COR-L47 (cell line): Measurements from ENCODE around the gene RIPOR2.
"Not testable (repeated sequence)": the region's sequence is repeated elsewhere in the genome, so short reads cannot be mapped to it uniquely, and the experiment has no call there.

Experiments
- DNase-seq: peaks from one replicate; lab custom pipeline; 2025; lab: John Stamatoyannopoulos, UW

RIPOR2 gene

DNA sequence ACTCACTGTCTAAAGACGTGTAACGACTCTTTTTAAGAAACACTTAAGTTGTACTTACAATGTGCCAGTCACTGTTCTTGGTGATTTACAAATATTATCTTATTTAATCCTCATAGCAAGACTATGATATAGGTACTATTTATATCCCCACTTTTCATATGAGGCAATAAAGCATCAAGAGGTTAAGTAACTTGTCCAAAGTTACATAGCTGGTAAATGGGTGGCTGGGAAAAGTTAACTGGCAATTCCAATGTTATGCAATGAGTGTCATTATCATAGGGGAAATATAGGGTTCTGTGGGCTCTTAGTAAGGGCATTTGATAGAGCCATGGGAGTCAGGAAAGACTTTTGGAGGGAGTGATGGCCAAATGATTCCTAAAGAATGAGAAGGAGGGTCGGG, 21.4 kb upstream of the RIPOR2 start:
- DNase-seq, result no peak

DNA sequence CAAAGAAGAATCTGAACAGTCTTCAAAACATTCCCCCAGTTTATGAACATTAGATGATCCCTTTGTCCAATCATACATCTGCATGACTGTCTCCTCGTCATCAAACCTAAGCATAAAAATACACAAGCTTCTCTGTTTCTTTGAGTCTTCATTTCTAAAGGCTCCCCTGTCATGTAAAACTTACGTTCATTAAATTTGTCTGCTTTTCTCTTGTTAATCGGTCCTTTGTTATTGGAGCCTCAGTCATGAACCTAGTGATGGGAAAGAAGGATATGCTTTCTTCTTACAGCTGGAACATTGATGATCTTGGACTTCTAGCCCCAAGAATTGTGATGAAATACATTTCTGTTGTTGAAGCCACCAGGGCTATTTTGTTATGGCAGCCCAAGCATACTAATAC, 18.0 kb upstream of the RIPOR2 start:
- DNase-seq, result no peak

DNA sequence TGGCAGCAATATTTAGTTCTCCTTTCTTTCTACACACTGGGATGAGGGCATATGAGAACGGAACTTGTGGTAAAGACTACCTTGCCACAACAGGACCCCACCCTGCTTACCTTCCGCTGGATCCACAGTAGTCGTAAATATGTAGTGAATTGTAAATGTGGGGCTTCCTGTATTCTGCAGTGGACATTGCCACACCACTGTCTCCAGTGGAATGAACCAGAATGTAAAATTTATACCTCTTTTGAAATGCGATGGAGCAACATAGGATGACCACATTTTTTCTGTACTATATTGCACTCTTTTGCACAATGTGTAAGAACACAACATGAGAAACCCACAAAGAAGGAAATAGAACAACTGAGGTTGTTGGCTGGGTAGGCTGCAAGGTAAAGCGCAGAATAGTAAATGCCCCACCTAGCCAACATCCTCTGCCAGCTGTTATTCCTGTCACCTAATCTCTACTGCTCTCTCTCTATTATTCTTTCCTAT, 16.1 kb upstream of the RIPOR2 start:
- DNase-seq, result no peak

DNA sequence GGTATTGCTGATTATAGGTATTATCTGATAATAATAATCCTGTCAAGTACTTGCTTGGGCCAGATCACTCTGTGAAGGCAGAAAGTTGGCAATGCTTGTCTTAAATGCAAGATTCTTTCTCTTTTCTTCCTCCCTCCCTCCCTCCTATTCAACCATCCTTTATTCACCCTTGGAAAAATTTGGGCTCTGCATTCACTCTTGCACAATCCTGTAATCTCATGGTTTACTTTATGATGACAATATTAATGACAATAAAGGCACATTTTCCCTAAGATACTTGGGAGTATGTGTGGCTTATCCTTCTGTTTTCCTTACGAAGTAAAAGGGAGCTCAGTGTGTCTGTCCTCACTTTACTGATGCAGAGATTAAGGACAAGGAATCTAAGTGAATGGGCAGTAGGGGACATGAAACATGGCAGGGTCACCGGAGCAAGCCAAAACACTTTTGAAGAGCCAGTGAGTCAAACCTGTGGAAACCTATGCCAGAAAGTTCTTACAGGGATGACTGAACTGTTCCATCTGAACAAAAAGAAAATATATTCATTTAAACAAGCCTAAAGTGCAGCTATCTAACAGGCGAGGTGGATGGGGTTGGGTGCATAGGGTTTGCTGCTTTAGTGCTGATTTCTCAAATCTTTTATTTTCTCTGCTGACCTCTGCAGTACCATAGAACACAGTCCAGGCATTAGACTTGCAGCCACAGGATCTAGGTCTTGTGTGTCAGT, 14.6 kb upstream of the RIPOR2 start:
- no peak for DNase-seq

DNA sequence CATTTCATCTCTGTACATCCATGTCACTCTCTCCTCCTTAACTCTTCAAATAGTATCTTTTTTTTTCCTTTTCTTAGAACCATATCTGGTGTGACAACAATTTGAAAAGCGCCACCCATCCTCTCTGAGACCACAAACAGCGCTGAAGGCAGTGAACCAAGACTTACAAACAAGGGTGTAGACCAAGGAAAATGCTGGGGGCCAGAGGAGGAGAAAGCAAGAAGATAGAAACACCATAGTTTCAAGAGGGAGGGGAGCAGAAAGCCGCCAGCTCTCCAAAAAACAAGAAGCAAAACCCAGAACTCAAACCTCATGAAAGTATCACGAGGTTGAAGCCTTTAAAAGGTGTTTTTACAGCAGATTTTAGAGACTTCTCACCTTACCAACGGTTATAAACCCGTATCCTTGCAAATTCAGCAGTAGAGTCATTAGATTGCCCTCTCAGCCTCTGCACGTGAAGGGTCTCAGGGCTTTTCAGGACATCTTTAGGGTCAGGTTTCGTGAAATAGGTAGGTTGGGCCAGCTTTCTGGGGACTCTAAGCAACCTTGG, 13.3 kb upstream of the RIPOR2 start:
- DNase-seq, result no peak

DNA sequence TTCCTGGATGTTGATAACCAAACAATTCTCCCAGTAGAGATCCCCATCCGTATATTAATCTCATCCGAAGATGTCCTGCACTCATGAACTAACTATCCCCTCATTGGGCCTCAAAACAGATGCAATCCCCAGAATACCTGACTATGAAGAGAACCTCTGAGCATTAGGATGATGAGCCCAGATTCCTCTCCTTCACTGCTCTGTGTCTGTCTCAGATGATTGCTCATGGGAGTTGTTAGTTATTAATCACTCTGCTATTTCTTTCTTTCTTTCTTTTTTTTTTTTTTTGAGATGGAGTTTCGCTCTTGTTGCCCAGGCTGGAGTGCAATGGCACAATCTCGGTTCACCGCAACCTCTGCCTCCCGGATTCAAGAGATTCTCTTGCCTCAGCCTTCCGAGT, 12.5 kb upstream of the RIPOR2 start:
- DNase-seq, result not testable (repeated sequence)

DNA sequence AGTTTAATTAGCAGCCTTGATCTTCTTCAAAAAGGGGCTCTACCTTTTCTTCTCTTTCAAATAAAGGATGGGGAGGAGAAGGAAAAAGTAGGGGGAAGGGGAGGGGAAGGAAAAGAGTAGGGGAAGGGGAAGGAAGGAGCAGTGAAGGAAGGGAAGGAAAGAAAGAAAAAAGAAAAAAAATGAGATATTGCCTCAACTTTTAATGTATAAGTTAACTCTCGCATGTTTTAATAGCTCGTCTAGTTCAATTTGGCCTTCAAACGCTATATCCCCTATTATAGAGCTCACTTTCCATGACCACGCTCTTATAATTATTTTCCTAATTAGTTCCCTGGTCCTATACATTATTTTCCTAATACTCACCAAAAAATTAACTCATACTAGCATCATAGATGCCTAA, 11.9 kb upstream of the RIPOR2 start:
- no peak for DNase-seq

DNA sequence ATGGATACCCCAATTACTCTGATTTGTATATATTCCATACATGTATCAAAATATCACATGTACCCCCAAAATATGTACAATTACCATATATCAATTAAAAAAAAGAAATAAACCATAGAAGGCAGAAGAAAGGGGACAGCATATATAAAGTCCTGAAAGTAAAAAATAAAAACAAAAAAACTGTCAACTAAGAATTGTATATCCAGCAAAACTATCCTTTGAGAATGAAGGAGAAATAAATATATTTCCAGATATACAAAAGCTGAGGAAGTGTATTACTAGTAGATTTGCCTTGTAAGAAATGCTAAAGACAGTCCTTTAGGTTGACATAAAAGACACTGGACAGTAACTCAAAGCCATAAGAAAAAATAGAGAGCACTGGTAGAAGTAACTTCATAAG, 9.3 kb upstream of the RIPOR2 start:
- DNase-seq, result no peak

DNA sequence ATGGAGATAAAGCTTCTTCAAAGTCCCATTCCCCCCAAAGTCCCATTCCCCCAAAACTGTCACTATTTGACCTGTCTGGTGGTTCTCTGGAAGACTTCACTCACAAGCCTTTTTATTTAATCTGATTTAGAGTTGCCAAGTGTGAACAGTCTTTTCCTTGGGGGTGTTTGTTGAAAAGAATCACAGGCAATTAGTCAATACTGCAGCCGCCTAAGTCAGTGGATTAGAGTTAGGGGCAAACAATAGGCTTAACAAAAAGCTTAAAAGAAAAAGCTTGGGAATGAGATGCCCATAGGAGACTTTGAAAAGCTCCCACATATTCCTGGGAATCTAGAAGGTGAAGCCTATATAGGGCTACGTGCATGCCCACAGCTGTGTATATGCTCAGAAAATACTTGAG, 8.0 kb upstream of the RIPOR2 start:
- DNase-seq, result no peak

DNA sequence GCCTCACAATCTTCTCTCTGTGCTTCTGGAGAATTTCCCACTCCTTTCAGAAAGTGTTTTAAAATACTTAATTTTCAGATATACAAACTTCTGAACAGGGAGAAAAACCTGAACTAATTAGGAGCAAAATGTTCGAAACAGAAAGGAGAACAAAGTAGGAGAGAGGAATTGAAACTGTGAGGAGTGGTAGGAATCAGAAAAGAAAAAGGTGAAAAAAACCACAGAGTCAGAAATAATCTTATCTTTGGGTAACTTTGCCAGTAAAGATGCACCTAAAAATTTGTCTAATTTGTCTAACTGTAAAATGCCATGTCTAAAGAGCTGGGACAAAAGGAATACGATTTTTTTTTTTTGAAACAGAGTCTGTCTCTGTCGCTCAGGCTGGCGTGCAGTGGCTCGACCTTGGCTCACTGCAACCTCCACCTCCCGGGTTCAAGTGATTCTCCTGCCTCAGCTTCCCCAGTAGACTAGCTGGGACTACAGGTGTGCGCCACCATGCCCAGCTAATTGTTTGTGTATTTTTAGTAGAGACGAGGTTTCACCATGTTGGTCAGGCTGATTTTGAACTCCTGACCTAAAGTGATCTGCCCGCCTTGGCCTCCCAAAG, 4.7 kb upstream of the RIPOR2 start:
- DNase-seq, result no peak

DNA sequence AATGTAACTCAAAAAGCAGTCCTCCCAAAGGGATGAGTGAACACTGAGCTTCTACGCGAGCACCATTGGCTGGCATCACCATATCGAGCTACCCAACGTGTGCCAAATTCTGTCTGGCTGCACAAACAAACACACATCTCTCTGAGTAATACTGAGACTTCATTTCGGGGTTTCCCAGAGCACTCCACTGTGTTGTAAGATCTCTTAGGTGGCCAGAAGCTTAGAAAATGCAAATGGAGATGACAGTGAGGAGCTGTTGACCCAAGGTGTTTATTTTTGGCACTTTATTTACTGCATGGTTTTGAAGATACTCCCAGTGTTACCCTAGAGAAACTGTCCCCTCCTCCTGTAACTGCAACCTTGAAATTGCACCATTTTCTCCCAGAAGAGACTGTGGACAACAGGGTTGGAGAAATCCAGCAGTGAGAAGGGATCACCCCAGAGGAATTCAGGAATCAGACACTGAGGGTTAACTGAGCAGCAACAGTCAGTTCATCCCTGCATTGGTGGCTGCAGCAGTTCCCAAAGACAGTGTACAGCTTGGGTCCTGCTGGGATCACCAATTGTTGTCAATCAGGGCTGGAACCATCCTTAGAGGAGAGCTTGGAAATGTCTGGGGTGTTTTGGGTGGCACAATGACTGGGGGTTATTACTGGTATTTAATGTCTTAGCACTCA, 1.0 kb upstream of the RIPOR2 start:
- no peak for DNase-seq

DNA sequence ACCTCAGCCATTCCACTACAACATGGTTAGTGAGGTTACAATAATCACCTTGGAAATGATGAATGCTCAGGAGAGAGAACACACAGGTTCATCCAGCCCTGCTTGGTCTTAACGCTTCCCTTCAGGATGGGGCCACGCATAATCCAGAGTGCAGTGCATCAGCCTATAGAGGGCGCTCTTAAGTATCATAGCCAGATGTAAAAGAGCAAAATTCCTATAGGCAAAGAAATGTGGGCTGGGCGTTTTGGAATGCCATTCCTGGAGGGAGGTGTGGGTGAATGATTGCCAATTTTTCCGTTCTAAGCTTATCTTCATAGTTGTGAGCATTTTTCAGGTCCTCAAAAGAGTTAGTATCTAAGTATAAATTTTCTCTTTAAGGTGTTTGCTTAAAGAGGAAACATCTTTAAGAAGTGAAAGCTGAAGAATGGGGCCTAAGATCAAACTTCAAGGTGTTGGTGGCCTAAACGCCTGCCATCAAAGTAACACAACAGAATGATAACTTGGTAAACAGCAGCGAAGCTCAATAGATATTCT, 1.8 kb downstream of the RIPOR2 start:
- peak; percentile 14 for DNase-seq

DNA sequence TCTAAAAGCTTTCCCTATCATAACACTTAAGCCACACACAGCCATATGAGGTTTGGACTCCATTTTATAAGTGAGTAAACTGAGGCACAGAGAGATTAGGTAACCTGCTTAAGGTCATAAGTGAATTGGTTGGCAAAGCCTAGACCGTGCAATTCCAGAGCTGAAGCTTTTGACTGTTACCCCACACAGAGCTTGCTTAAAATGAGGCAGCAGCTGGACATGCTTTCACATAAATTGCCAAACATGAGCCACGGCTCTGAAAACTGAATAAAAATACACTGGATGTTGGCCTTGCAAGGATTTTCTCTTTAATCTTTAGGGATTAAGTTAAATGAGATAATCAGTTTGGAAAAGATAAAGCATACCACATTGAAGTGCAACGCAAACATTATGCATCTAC, 2.5 kb downstream of the RIPOR2 start:
- no peak for DNase-seq

DNA sequence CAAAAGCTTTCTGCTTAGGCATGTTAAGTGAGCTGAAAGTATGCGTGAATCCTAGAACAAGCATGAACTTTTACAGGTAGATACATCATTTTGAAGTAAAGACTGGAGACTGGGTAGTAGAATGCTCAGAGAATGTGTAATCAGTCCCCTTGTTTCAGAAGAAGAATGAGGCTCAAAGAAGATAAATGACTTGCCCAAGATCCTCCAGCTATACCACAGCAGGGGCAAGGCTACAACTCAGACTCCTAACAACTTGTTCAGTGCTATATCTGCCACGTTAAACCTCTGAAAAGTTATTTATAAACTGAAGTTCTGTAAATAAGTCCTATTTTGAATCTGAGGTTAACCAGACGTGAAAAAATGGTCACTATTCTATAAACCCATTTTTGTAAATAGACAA, 2.9 kb downstream of the RIPOR2 start:
- no peak for DNase-seq

DNA sequence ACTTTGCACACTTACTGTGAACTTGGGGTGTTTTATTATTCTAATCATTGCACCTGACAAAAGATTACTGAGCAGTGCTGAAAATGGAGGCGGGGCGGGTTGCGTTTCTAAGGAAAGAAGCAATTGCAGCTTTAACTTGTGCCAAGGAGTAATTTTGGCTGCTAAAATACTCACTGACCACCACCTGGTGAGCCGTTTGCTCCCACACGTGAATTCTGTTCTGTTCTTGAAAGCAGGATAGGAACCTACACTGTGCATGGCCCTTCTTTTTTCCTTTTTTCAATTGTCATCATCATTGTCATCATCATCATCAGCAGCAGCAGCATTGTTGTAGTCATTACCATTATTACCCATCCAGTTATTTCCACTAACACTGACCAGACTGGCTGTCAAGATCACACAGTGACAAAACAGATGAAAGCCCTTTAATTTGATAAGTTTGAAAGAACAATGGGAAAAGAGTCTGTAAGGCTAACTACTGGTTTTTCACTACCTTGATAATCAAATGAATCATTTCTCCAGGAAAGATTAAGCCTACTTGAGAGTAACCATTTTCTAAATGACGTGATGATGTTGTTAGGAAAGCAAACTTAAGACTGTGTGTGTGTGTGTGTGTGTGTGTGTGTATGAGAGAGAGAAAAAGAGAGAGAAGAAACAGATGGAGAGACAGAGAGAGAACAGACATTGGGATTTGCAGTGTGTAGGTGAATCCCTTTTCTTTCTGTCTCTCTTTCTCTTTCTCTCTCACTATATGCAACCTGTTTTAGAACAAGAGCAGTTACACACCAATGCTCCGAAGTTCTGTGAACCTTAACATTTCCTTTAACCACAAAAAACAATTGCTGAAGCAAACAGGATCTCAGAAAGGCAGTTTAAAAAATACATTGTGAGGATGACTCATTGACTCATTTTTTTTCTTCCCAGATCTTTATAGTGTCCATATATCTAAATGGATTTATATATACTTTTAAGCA, 3.8 kb downstream of the RIPOR2 start:
- peak; percentile 16 for DNase-seq

DNA sequence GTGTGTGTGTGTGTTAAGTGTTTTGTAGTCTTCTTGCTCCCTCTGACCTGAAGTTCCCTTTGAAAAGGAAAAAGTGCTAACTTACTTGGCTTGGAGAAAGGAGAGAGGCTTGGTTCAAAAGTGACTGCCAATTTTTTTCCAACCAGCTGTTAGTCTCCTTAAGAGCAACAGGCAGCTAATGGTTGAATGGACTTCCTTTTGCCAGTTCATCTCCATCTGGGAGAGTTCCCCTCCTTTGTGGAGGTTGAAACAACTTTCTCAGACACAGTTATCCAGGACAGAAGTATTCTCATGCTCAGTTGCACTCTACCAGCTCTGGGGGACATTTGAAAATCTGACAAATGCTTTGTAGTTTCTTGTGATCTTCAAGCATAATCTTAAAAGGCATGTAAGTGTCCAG, 4.5 kb downstream of the RIPOR2 start:
- DNase-seq, result no peak

DNA sequence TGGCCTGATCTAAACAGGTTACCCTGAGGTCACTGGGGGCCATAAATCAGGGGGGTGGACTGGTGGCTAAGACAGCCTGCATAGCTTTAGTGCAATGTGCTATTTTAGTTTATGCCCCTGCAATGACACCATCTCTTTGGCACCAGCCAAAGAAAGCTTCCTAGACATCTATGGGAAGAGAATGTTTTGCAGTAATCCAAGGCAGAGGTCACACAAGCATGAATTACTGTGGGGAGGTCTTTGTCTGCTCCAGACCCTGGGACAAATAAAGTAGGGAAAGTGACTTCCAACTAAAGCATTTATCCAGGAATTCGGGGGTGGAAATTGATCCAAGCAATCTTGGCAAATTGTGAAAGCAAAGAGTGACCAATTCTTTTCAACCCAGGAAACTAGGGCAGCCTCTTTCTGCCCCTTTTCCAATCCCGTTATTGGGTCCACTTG, 5.3 kb downstream of the RIPOR2 start:
- DNase-seq, result no peak

DNA sequence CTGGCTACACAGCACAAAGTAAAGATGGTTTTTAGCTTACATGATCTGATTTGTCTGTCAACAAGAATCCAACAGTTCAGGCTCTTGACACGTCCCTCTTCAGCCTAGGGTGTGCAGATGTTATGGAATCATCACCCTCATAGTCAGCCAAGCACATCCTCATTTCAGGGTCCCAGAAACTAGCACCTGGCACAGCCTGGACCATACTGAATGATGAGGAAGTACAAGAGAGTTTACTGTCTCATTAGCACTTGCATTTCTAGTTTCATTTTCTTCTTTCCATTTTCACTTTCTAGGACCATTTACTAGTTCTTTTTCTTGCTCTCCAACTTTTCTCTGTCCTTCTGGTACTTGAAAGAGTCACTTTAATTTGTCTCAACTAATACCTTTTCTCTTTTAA, 6.5 kb downstream of the RIPOR2 start:
- DNase-seq, result no peak

DNA sequence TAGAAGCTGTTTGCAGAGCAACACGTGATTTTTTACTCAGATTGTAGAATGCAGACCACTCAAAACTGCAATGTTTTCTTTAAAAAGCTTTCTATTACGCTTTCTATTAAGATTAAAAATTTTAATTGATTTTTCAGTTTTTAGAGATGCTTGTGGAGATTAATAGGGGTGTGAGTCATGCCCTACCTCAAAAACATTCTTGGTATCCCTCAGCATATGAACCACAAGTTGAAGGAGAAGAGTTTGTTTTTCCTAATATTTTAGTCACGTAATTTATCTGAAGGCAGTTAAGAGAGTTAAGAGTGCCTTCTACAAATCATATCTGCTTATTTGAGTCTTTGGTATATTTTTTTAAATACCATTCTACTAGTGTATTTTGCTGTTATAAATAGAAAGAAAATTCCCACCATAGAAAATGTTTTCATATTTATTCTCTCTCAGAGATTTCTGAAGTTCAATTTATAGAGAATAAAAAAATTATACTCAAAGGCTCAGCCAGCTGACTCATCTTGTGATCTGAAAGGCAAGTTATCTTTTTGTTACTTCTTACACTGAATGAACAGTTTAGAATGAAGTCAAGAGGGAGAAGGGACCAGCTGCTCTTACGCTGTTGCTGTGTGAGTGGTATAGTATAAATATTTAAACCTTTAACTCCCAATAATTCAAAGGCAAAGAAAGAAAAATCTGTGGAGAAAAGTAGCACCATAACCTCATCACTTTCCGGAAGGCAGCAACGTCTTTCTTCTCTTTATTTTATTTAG, 7.6 kb downstream of the RIPOR2 start:
- no peak for DNase-seq

DNA sequence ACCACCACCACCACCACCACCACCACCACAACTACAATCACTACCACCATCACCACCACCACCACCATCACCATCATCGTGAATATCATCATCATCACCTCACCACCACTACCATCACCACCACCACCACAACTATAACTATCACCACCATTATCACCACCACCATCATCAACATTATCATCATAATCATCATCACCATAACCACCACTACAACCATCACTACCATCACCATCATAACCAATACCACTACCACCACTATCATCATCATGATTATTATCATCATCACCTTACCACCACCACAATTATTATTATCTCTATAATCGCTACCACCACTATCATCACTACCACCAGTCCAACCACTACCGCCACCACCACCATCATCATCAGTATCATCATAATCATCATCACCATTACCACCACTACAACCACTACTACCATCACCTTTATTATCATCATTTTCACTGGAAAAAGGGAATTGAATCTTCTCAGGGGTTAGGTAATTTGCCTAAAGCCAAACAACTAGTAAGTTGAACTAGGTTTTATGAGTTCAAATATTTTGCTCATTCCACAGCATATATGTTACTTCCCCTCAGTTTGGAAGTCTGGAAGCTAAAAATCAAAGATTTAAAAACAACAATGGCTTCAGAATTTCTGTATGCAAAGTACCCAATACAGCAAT, 8.3 kb downstream of the RIPOR2 start:
- DNase-seq, result no peak
